ENCODE results near the gene MRPS14. TPM values are rescaled to one million over a fixed set of nuclear protein-coding genes. Genes with fewer than 3 reads are reported as not detected.
A peak's percentile ranks its signal among the peaks of the same experiment; 100 is the strongest.

The MRPS14 gene
- polyA plus RNA-seq (2011; rRNA removed) = 22.4 and 33.3 TPM in 2 replicates
- 7.0 and 9.8 TPM in 2 replicates for polyA minus RNA-seq (2011; rRNA and poly(A)+ RNA removed)

- H3K27me3 ChIP-seq (ENCODE audit: control insufficient read depth, insufficient read depth, low read length) = no peaks in the 10 kb centered on the region
- ChIA-PET POLR2A (interaction anchor here (0.6 to 1.1 kb wide), 3 partner anchors 9 to 107 kb away, joined by 3 to 17 read pairs (median 7); no protein-coding TSS in a partner anchor), CTCF (interaction anchor here (0.6 to 2.7 kb wide), 8 partner anchors 18 to 123 kb away, joined by 3 to 9 read pairs (median 3); partner anchors contain the start of gene CACYBP)
- TF ChIP-seq CTCF (IDR thresholded peaks at IDR 0.05; ENCODE audit: insufficient read depth, low read depth, low read length) = no peak
- peak; percentile 90 for DNase-seq (ENCODE audit: low read depth)
- peaks cover 1% of the 10 kb centered on the region; the same call in 1 of the 2 replicates for H3K36me3 ChIP-seq (ENCODE audit: control insufficient read depth, insufficient read depth, low read length)
- H3K4me3 ChIP-seq (ENCODE audit: low read depth, low read length) = peak within 1 kb of the TSS; percentile 93
Observed at GRCh38 chr1:175023043-175023921, at the start of gene MRPS14. Gene MRPS14, minus strand, starts transcription at chr1:175023425. Its CDS starts 17 bp downstream, at chr1:175023408.

DNA sequence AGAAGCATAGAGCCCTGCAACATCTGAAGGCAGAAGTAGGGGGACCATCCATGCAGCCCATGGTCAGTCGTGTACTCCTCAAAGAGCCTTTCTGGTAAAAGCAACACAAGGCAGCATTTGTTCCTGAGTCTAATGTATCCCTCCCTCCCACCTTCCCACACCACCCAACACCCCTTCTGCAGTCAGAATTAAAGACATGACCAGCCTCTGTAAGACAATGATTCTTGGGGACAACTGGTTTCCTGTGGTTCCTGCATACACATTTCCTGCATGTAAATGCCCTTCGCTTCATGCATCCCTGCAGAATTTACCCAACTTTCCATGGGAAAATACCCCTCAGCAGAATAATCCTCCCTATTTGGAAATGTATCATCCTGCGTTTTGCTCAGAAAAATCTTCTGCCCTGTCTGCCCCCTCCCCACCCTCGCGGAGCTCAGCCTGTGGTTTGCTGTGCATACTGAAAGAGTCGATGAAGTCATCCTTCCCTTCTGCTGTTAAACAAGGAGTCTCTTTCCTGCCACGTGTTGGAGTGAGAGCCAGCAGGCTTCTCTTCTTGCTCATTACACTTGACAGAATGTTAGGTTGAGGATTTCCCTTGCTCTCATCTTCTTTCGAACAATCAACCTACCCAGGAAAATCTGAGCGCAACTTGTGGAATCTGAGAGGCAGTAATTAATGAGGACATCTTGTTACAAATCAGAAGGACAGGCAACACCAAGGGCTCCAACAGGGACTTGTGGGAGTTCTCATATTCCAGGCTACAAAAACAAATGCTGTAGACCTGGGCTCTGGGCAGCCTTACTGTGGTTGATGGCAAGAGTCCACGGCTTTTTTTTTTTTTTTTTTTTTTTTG is 49.1 kb upstream of the MRPS14 start:
- H3K36me3 ChIP-seq (ENCODE audit: control insufficient read depth, insufficient read depth, low read length) = no peaks in the 10 kb centered on the region
- no peak overlapping the region for H3K4me3 ChIP-seq (ENCODE audit: low read depth, low read length)
- CTCF ChIA-PET = interaction anchor here (0.9 kb wide), 1 partner anchor 11 kb away, joined by 3 read pairs; no protein-coding TSS in a partner anchor
- POLR2A ChIA-PET = no interaction called here
- no peak for TF ChIP-seq CTCF (IDR thresholded peaks at IDR 0.05; ENCODE audit: insufficient read depth, low read depth, low read length)
- H3K27me3 ChIP-seq (ENCODE audit: control insufficient read depth, insufficient read depth, low read length) = peaks cover 7% of the 10 kb centered on the region
- DNase-seq (ENCODE audit: low read depth) = peak; percentile 21

- peaks cover 7% of the 10 kb centered on the region for H3K27me3 ChIP-seq (ENCODE audit: control insufficient read depth, insufficient read depth, low read length)
- TF ChIP-seq CTCF (IDR thresholded peaks at IDR 0.05; ENCODE audit: insufficient read depth, low read depth, low read length) = no peak
- POLR2A ChIA-PET = no interaction called here
- no peak overlapping the region for H3K4me3 ChIP-seq (ENCODE audit: low read depth, low read length)
- H3K36me3 ChIP-seq (ENCODE audit: control insufficient read depth, insufficient read depth, low read length) = no peaks in the 10 kb centered on the region
- CTCF ChIA-PET = no interaction called here
- DNase-seq (ENCODE audit: low read depth) = no peak
Observed at GRCh38 chr1:175071276-175071943, 48.2 kb upstream of the MRPS14 start.

- TF ChIP-seq CTCF (IDR thresholded peaks at IDR 0.05; ENCODE audit: insufficient read depth, low read depth, low read length) = no peak
- CTCF ChIA-PET = no interaction called here
- POLR2A ChIA-PET = no interaction called here
- Histone ChIP-seq H3K27me3 (ENCODE audit: control insufficient read depth, insufficient read depth, low read length) (peaks cover 7% of the 10 kb centered on the region), H3K36me3 (ENCODE audit: control insufficient read depth, insufficient read depth, low read length) (no peaks in the 10 kb centered on the region), H3K4me3 (ENCODE audit: low read depth, low read length) (no peak overlapping the region)
- DNase-seq (ENCODE audit: low read depth) = no peak
Observed at GRCh38 chr1:175070818-175071217, 47.6 kb upstream of the MRPS14 start.
